ENCODE results near the gene CCDC12. TPM values are rescaled to one million over a fixed set of nuclear protein-coding genes. Genes with fewer than 3 reads are reported as not detected.

Gene CCDC12
- total RNA-seq, 1 donor from 2014 or later: 39.6 TPM

- no peak for DNase-seq (ENCODE audit: extremely low read depth, low read depth, low spot score)
Measured at GRCh38 chr3:46943237-46944187, 33.0 kb downstream of the CCDC12 start.

- no peak for DNase-seq (ENCODE audit: extremely low read depth, low read depth, low spot score)
Measured at GRCh38 chr3:46942481-46943236, 33.9 kb downstream of the CCDC12 start.

DNA sequence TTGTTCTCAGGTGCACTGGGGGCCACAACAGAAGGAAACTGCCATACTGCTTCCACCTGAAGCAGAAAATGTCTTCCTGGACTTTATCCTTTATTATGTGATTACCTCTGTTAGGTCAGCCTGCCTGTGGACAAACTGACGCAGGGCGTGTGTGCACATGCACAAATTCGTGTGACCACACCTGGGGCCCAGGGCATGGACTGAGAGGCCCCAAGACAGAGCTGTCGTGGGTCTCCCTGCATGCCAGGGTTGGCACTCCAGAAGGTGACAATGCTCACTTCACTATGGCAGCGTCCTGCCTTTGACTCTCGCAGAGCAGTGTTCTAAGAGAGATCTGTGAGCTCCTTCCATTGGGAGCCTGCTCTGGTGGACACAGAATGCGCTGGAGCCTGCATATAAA lies 34.5 kb downstream of the CCDC12 start:
- DNase-seq (ENCODE audit: extremely low read depth, low read depth, low spot score): no peak

- DNase-seq (ENCODE audit: extremely low read depth, low read depth, low spot score): no peak
Measured at GRCh38 chr3:46939578-46940445, 36.7 kb downstream of the CCDC12 start.

DNA sequence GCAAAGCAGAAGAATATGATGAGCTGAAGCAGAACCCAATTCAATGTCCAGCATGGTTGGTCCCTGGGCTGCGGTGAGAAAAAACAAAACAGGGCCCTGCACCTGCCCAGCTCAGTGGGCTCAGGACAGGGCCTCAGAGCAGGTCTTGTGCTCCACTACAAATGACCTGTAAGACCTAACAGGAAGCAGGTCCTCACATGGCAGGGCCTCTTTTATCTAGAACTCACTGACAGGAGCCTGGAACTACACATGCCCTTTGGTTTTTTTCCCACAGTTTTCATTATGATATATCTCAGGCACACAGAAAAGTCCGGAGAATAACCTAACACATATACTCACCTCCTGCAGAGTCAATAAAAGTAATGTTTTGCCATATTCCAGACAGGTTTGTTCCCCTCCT lies 38.4 kb downstream of the CCDC12 start:
- no peak for DNase-seq (ENCODE audit: extremely low read depth, low read depth, low spot score)

DNA sequence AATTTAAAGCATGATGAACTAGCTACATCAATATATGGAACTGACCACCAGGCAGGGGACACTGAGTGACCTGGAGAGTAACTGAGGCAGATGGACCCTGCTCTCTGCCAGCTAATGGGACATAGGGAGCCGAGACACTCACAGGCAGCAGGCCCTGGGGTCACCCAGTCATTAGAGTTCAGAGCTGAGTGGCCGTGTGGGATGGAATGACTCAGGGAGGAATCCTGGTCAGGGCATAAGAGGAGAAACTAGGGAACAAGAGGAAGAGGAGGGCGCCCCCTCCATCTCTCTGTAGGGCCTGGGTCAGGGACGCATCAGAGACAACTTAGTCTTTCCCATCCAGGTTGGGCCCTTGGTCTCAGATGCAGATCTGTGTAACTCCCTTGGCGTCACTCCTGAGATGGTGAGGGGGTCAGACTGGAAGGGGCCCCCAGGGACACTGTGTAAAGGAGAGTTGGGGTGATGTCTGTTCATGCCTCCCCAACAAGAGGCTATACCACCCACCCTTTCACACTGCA lies 39.8 kb downstream of the CCDC12 start:
- DNase-seq (ENCODE audit: extremely low read depth, low read depth, low spot score): no peak

DNA sequence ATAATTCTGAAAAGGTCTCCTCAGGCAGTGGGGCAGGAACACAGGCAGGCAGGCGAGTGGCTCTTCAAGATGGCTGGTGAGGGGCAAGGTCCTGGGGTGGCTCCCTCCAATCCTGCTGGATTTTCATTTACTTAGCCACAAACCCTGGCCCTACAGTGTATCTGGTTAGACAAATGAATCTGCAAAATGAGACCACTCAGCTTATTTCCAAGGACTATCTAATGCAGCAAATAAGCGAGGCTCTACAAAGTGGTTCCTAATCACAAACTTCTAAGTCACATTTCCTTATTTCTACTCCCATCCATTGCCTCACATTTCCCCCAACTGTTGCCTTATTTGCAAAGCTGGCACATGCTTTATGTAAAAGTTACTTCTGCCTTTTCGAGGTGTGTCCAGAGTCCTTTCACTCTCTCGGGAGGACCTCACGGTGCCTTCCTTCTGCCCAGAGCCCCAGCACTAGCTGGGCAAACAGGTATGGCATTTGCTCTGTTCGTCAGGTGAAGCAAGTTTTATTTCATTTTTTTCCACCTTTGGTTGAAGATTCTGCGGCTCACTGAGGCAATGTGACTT lies 40.5 kb downstream of the CCDC12 start:
- DNase-seq (ENCODE audit: extremely low read depth, low read depth, low spot score): no peak

DNA sequence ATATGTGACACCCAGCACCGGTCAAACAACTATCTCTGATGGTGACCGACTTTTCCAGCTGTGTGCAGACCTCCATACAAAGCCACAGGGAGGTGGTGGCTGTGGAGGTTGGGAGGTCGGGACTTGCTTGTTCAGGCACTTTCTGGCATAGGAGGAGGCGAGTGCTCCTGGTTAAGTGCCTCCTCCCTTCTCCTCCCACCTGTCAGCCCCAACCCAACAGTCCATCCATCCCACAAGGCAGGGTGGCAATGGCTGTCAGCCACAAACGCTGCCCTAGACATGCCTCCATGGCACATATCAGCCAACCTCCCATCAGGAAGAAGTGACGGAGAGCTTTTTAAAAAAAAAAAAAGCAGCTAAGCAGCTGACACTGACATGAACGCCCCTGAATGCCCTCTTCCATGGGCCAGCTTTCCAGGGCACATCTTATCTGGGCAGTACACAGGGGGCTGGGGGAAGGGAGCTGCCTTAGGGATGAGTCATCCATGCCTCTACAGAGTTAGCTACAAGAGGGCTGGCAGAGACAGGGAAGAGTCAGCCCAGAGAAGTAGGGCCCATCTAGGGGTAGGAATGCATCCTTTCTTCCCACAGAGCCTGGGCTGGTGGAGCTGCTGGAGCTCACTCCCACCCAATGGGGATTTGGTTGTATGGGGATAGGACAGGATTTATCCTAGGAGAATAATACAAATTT lies 41.2 kb downstream of the CCDC12 start:
- DNase-seq (ENCODE audit: extremely low read depth, low read depth, low spot score): peak; percentile 90

DNA sequence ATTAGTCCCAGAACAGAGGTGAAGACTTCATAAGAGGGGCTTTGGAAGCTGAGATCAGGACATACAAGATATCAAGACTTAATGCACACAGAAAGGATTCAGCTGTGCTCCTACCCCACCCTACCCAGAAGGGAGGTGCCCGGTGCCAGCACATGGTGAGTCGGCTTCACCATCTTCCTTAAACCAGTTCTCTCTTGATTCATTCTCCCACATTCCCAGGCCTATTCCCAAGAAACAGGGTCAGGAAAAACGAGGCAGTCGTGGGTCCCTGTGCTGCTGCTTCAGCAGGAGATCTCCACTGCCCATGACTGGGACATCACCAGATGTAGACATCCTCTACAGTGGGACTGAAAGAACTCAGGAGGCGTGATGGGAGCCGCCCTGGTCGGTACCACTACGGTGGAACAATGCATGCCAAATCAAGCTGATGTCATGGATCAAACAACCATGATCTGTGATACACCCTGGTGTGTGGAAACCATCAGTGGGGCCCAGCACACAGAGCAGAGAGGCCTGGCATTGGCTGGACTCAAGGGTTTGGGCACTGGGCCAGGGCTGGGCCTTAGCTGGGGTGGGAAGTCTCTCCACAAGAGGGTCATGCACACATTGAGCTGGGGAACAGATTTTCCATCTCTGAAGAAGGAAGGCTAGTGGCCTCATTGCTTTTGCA lies 41.9 kb downstream of the CCDC12 start:
- no peak for DNase-seq (ENCODE audit: extremely low read depth, low read depth, low spot score)

GRCh38 chr3:46934072-46934471 lies 42.5 kb downstream of the CCDC12 start:
- no peak for DNase-seq (ENCODE audit: extremely low read depth, low read depth, low spot score)

DNA sequence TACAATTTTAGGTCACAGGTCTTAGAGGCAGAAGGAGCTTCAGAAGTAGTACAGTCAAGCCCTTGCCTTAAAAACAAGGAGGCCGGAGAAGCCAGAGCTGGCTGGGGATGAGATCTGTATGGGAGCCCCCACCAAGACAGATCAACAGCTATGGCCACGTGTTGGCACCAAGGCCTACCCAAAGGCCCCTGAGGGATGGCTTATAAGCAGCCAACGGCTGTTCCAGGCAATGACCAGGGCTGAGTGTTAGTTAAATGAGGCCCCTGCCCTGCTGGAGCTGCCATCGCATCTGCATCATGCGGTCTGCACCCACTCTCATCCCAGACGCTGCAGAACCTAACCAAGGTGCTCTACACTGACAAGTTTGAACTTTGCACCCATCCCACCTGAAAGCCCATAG lies 43.3 kb downstream of the CCDC12 start:
- DNase-seq (ENCODE audit: extremely low read depth, low read depth, low spot score): no peak

- no peak for DNase-seq (ENCODE audit: extremely low read depth, low read depth, low spot score)
Measured at GRCh38 chr3:46932455-46933225, 43.9 kb downstream of the CCDC12 start.

GRCh38 chr3:46931631-46932331 lies 44.8 kb downstream of the CCDC12 start:
- no peak for DNase-seq (ENCODE audit: extremely low read depth, low read depth, low spot score)

GRCh38 chr3:46930945-46931403 lies 45.6 kb downstream of the CCDC12 start:
- DNase-seq (ENCODE audit: extremely low read depth, low read depth, low spot score): no peak

DNA sequence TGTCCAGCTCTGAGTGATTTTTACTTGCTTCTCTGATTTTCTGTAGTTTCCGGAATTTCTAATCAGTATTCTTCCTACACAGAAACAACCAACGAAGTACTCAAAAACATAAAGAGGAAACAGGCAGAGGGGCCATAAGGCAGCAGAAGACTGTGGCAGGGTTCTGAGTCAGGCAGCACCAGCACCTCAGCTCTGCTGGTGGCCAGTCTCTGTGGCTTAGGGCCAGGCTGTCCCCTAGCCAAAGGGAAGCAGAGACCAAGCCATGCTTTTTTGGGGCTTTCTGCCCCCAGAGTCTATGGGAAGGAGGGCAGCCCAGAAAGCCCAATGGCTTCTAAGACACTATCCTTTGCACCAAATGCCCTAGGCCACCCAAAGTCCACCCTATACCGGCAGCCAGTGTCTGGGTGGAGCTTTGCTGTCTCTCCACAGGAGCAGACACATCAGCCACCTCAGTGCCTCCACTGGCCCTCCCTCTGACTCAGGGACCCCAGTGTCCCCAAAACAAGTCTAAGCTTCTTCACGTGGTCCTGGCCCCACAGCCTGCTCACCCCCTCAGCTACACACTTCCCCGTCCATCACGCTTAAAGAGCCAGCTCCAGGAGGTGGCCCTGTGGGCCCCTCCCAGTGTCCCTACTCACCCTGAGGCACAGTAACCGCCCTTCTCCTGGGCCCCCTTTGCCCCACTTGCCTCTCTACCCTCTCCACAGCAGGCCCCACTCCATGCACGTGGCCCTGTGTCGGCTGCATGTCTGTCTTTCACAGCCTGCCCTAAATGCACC lies 46.2 kb downstream of the CCDC12 start:
- DNase-seq (ENCODE audit: extremely low read depth, low read depth, low spot score): no peak

GRCh38 chr3:46929324-46929723 lies 47.2 kb downstream of the CCDC12 start:
- no peak for DNase-seq (ENCODE audit: extremely low read depth, low read depth, low spot score)

GRCh38 chr3:46928282-46928681 lies 48.3 kb downstream of the CCDC12 start:
- DNase-seq (ENCODE audit: extremely low read depth, low read depth, low spot score): no peak

Measured in glomerular endothelial cell (primary cell).